Mucosa of descending colon (tissue), 3 donors: ENCODE data around the gene JTB. TPM values are rescaled to one million over a fixed set of nuclear protein-coding genes. Genes with fewer than 3 reads are reported as not detected.
"Not testable (repeated sequence)": the region's sequence is repeated elsewhere in the genome, so short reads cannot be mapped to it uniquely, and the experiment has no call there.

ENCODE experiments used
- ATAC-seq: fragments of 200-7000 bp; cut with Tn5 transposase; one replicate; pipeline ENCODE4 v1.9.1; 2020; ENCODE audit warnings: mild to moderate bottlenecking, moderate library complexity
- DNase-seq, 3 donors: peaks; one replicate each; pipeline ENCODE4 v3.0.0-alpha.2; 2020
- H3K36me3 ChIP-seq: fragments of 200-600 bp; one replicate; pipeline ENCODE4 v1.8.0; 2021; ENCODE audit warnings: low read depth, mild to moderate bottlenecking
- H3K4me1 ChIP-seq: fragments of 200-600 bp; one replicate; pipeline ENCODE4 v1.8.0; 2021; ENCODE audit warnings: low read depth, mild to moderate bottlenecking
- H3K4me3 ChIP-seq: fragments of 200-600 bp; one replicate; pipeline ENCODE4 v1.8.0; 2021; ENCODE audit warnings: mild to moderate bottlenecking
- H3K9me3 ChIP-seq: fragments of 200-600 bp; one replicate; pipeline ENCODE4 v1.8.0; 2021; ENCODE audit warnings: mild to moderate bottlenecking
- intact Hi-C, 2 donors: fragments of 100-400 bp; cut with DNase I in 1 of 2; cut with micrococcal nuclease in 1 of 2; formaldehyde crosslinking; loops; one replicate each; pipeline versions ENCODE4 v1.11.0 to v1.11.1; 2022; cut with DNase I, micrococcal nuclease
- long read RNA-seq, 2 donors: library from polyadenylated mRNA; unstranded; transcript quantifications; one replicate each; pipeline ENCODE4 v2.0.0, GENCODE V29; 2019 to 2021
- total RNA-seq, 3 donors: library from RNA; stranded (reverse); fragmentation: NEBNext Ultra II Directional in 2 of 3; extraction: Animal tissue kit (Norgen Biotek cat#: 25700) in 2 of 3; gene quantifications; one replicate each; pipeline versions ENCODE4 v1.2.1 to v1.2.4, GENCODE V29; 2021 to 2023
- TF ChIP-seq, protein P1 (sequence below): fragments of 200-600 bp; IDR thresholded peaks from one replicate; pipeline ENCODE4 v1.8.0; 2022; ENCODE audit warnings: antibody characterized with exemption, mild to moderate bottlenecking
- donor health status: DM: no; HTN: no; CAD: no; lungs with moderate emphysema.
- donor health status: DM: no; HTN: no; CAD: no.
- donor health status: DM: no; HTN: yes; CAD: no.

JTB gene
- 100 to 1,000 TPM; 119 to 153 (median 124) TPM for total RNA-seq
- long read RNA-seq, donor 1, transcript JTB-203 (4 exons, 1,216 nt): minor isoform, 5 of 138 reads
- long read RNA-seq, donor 1, transcript JTB-201 (5 exons, 1,287 nt): major isoform, 116 of 138 reads
- long read RNA-seq, donor 1, partial matches to known transcripts: 12 of 138 reads
- long read RNA-seq, donor 1, other reads (novel, unspliced or antisense): 5 of 138 reads
- long read RNA-seq, donor 2, transcript JTB-201 (5 exons, 1,287 nt): major isoform, 86 of 96 reads
- long read RNA-seq, donor 2, partial matches to known transcripts: 6 of 96 reads
- long read RNA-seq, donor 2, other reads (novel, unspliced or antisense): 4 of 96 reads

DNA sequence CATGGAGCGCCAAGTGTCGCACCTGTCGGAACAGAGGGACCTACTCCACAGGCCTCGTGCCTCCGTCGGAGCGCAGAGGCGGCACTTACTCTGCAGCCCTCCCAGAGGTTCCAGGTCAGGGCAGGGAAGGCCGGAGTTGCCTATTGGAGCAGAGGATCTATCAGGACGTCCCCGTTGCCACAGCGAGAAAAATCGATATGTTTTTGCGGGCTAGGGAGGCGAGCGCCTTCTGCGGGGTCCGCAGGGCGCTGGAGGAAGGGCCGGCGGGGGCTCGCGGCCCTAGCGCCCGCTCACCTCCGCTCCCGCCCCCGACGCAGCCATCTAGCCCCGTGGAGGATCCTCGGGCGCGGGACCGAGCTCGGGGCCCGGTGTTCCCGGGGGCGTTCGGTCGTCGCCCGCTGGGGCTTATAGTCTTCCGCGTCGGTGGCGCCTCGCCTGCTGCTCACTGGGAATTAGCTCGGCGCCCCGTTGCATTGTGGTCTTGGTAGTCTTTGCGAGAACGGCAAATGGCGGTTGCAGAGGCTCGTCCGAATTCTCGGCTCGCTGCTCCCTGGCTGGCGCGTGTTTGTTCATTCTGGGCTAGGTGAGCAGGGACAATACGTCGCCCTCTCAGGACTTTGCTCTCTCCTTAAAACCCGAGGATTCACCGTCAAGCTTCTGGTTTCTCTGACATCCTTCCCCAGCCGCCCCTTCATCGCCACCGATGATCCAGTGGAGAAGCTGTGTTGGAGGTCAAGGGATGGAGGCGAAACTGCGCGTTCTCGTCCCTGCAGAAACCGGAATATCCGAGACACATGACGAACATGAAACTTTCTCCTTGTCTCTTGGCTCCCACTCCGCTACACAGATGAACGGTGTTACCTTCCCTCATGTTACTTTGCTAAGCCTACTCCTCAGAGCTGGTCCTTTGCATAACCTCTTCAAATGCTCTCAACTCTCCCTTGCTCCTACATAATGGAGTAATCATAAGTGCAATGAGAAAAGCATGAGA, at the start of gene JTB:
Gene JTB, minus strand, starts transcription at position 425 of the 991 bp plus-strand sequence. Its CDS starts 422 bp downstream, at position 3.
- TF ChIP-seq, protein P1, sequence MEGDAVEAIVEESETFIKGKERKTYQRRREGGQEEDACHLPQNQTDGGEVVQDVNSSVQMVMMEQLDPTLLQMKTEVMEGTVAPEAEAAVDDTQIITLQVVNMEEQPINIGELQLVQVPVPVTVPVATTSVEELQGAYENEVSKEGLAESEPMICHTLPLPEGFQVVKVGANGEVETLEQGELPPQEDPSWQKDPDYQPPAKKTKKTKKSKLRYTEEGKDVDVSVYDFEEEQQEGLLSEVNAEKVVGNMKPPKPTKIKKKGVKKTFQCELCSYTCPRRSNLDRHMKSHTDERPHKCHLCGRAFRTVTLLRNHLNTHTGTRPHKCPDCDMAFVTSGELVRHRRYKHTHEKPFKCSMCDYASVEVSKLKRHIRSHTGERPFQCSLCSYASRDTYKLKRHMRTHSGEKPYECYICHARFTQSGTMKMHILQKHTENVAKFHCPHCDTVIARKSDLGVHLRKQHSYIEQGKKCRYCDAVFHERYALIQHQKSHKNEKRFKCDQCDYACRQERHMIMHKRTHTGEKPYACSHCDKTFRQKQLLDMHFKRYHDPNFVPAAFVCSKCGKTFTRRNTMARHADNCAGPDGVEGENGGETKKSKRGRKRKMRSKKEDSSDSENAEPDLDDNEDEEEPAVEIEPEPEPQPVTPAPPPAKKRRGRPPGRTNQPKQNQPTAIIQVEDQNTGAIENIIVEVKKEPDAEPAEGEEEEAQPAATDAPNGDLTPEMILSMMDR: peak; percentile 12
- Histone ChIP-seq H3K4me1 (peaks cover 19% of the 10 kb centered on the region), H3K36me3 (no peaks in the 10 kb centered on the region), H3K9me3 (no peaks in the 10 kb centered on the region), H3K4me3 (peak within 1 kb of the TSS; percentile 98)
- DNase-seq: peak; percentile 91 to 96 (median 94)
- ATAC-seq: peak; percentile 97
- intact Hi-C loops: no loop called here

DNA sequence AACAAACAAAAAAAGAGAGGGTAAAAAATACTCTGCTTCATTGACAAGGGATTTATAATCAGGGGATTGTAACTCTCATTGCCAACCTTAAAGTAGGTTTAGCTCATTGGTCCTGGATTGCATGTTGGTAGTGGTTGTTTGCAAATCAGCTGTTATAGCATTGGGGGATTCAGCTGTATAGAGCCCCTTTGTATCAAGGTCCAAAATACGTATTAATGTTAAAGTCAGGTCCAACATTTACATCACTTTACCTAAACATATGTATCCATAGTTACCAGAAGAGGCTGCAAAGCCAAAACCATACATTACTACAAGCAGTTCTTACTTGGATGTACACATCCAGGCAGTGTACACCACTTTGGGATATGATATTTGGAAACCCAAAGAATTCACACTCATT, 42.5 kb upstream of the JTB start:
- no peak for DNase-seq
- no peak for ATAC-seq
- Histone ChIP-seq H3K9me3 (no peaks in the 10 kb centered on the region), H3K36me3 (no peaks in the 10 kb centered on the region), H3K4me3 (no peak overlapping the region), H3K4me1 (no peaks in the 10 kb centered on the region)
- TF ChIP-seq, protein P1: no peak
- intact Hi-C loops: no loop called here

DNA sequence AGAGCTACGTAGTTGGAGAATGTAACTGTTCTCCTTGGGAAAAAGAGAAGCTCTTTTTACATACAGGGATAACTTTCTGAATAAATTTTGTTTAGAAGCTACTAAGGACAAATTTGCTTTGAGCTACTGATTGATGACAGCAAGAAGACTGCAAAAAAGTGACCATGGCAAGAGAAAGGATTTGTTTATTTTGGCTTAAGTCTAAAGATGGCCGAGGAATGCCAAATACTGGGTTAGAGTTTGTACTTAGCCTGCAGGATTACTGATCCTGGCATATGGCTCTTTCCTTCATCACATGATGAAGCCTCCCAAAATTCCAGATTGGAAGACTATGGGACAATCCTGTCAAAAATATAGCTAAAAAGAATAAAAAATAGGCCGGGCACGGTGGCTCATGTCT, 41.8 kb upstream of the JTB start:
- no peak overlapping the region for H3K4me3 ChIP-seq
- no peaks in the 10 kb centered on the region for H3K36me3 ChIP-seq
- no peaks in the 10 kb centered on the region for H3K4me1 ChIP-seq
- DNase-seq: no peak
- ATAC-seq: no peak
- TF ChIP-seq, protein P1: no peak
- no peaks in the 10 kb centered on the region for H3K9me3 ChIP-seq
- intact Hi-C loops: no loop called here

DNA sequence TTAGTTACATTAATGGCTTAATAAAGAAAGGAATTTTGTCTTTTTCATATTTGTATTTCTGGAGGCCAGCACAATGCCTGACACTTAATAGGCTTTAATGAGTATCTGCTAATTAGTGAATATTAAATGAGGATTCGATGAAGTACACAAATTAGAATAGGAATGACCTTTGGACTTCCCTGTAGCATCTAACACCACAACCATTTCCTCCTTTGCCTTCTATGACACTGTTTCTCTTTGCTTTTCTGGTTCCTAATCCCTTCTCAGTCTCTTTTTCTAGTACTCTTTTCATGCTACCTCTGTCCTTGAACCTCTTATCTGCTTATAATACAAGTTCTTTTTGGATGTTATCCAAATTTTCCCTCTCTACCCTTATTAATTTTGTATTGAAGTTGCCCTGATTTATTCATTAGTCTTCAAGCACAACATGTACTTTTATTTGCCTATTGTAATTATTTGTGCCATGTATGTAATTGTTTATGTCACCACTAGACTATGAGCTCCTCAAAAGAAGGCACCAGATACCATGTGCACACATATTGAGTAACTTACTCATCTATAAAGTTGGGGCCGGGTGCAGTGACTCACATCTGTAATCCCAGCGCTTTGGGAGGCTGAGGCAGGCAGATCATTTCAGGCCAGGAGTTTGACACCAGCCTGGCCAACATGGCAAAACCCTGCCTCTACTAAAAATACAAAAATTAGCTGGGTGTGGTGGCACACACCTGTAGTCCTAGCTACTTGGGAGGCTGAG, 36.9 kb upstream of the JTB start:
- ATAC-seq (peak; percentile 34), DNase-seq (no peak)
- no peaks in the 10 kb centered on the region for H3K4me1 ChIP-seq
- H3K36me3 ChIP-seq: no peaks in the 10 kb centered on the region
- TF ChIP-seq, protein P1: no peak
- H3K9me3 ChIP-seq: no peaks in the 10 kb centered on the region
- no peak overlapping the region for H3K4me3 ChIP-seq
- intact Hi-C loops: no loop called here

DNA sequence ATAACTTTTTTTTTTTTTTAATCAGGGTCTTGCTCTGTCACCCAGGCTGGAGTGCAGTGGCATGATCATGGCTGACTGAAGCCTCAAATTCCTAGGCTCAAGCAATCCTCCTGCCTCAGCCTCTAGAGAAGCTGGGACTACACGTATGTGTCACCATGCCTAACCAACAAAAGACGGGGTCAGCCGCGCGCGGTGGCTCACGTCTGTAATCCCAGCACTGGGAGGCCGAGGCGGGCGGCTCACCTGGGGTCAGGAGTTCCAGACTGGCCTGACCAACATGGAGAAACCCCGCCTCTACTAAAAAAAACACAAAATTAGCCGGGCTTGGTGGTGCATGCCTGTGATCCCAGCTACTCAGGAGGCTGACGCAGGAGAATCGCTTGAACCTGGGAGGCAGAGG, 35.1 kb upstream of the JTB start:
- H3K4me3 ChIP-seq, ATAC-seq, H3K36me3 ChIP-seq, H3K4me1 ChIP-seq, DNase-seq, H3K9me3 ChIP-seq, intact Hi-C loops: not testable (repeated sequence)
